GM18517 (cell line): Measurements from ENCODE around the gene SGK1.

Experiments
- ATAC-seq: cut with Tn5 transposase; IDR thresholded peaks from one replicate; pipeline ENCODE4 v1.9.1; 2021; ENCODE audit warnings: mild to moderate bottlenecking, moderate library complexity; ENCODE audit not compliant: unreplicated experiment

SGK1 gene

GRCh38 chr6:134138226-134138975, 179.5 kb downstream of the SGK1 start:
- ATAC-seq: no peak

DNA sequence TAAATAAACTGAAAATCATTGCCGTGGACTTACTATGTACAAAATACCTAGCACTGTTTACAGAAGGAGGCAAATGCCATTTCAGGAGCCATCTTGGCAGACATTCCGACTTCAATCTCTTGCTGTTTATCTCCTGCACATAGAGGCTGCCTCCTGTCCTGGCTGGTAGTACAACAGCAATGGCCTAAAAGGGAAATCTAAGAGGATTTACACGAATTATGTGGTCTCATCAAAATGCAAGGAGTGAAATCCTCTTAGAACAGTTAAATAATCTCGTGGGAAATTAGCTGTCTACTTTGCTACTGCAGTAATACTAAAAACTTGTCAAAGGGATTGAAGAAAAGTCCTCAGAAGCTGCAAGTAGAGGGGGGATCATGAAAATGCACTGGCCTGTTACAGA, 183.3 kb downstream of the SGK1 start:
- ATAC-seq: no peak

- ATAC-seq: no peak
Observed at GRCh38 chr6:134132494-134133141, 185.3 kb downstream of the SGK1 start.

- ATAC-seq: no peak
Observed at GRCh38 chr6:134131530-134132139, 186.3 kb downstream of the SGK1 start.

DNA sequence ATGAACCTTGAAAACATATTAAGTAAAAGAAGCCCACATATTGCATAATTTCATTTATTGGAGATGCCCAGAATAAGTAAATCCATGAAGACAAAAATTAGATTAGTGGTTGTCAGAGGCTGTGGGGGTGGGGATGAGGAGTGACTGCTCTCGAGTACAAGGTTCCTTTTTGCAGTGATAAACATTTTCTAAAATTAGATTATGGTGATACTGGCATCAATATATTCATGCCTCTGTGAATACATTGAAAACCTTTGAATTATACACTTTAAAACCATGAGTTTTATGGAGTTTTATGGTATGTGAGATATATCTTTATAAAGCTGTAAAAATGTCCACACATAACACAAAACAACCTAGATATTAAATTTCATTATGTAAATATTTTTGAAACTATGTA, 189.8 kb downstream of the SGK1 start:
- no peak for ATAC-seq

- ATAC-seq: no peak
Observed at GRCh38 chr6:134123666-134124208, 194.2 kb downstream of the SGK1 start.

DNA sequence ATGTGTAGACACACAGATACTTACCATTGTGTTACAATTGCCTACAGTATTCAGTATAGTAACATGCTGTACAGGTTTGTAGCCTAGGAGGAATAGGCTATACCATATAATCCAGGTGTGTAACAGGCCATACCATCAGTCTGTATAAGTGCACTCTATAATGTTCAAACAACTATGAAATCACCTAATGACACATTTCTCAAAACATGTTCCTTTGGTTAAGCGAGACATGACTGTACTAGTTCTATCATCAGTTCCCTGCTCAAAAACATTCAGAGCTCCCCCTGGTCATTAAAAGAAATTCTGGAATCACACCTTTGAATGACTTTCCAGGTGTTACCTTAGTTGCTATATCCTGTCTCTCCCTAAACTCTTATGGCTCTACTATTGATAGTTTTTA, 195.1 kb downstream of the SGK1 start:
- ATAC-seq: no peak

DNA sequence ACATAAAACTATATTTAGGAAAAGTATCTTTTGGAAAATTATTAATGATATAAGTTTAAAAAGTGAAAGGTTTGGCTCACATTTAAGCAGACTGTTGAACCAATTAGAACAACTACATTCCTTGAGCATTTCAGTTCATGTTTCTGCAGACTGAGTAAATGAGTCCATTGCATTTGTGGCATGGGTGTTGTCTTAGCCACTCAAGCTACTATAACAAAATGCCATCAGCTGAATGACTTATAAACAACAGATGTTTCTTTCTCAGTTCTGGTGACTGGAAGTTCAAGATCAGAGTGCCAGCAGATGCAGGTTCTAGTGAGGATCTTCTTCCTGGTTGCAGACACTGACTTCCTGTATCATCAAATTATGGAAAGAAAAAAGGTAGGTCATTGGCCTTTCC, 198.4 kb downstream of the SGK1 start:
- no peak for ATAC-seq
